ENCODE measurements around the gene TRDN.

The TRDN gene

DNA sequence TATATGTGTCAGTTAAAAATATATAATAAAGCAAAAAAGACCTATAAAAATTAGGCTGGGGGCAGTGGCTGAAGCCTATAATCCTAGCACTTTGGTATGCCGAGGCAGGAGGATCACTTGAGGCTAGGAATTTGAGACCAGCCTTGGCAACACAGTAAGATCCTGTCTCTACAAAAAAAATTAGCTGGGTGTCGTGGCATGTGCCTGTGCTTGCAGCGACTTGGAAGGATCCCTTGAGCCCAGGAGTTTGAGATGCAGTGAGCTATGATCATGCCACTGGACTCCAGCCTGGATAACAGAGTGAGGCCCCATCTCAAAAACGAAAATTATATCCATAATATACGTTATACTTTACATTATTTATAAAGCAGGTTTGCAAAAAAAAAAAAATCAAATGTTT is 20.7 kb downstream of the TRDN start:
- no peak overlapping the region for H3K4me3 ChIP-seq (ENCODE audit: low read length)
- DNase-seq (ENCODE audit: low read depth): no peak
- TF ChIP-seq, protein P1, sequence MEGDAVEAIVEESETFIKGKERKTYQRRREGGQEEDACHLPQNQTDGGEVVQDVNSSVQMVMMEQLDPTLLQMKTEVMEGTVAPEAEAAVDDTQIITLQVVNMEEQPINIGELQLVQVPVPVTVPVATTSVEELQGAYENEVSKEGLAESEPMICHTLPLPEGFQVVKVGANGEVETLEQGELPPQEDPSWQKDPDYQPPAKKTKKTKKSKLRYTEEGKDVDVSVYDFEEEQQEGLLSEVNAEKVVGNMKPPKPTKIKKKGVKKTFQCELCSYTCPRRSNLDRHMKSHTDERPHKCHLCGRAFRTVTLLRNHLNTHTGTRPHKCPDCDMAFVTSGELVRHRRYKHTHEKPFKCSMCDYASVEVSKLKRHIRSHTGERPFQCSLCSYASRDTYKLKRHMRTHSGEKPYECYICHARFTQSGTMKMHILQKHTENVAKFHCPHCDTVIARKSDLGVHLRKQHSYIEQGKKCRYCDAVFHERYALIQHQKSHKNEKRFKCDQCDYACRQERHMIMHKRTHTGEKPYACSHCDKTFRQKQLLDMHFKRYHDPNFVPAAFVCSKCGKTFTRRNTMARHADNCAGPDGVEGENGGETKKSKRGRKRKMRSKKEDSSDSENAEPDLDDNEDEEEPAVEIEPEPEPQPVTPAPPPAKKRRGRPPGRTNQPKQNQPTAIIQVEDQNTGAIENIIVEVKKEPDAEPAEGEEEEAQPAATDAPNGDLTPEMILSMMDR (conservative IDR thresholded peaks at IDR 0.05; ENCODE audit: low read length): no peak

DNA sequence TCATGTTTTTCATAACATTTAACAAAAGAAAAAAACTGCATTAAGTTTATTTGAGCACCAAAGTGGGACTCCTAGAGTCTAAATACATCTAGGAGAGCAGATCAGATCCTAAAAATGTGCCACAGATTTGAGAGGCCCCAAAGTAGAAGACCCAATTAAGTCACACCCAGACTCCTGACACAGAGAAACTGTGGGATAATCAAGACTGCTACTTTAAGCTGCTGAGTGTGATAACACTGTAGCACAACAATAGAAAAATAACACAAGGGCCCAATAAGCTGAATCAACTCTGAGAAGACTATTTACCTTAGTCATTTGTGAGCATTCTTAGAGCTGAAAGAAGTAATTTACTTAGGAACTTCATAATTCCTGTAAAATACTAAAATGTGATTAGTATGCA is 26.0 kb downstream of the TRDN start:
- TF ChIP-seq, protein P1 (conservative IDR thresholded peaks at IDR 0.05; ENCODE audit: low read length): no peak

DNA sequence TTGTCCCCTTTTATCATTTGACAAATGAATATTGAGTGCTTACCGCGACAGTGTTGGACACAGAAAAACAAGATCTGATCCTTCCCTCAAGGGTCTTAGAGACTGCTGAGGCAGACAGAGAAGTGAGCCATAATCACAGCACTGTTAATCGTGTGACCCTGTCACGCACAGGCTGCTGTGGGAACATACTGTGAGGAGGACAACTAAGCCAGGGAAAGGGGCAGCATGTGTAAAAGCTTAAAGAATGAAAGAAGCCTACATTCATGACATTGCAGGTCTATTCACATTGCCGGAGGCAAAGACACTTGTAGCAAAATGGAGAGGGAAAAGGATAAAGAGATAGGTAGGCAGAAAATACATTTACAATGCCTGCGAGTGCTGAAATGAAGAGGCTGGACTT is 32.7 kb downstream of the TRDN start:
- no peak overlapping the region for H3K4me3 ChIP-seq (ENCODE audit: low read length)
- DNase-seq (ENCODE audit: low read depth): no peak
- TF ChIP-seq, protein P1 (conservative IDR thresholded peaks at IDR 0.05; ENCODE audit: low read length): no peak

More for the DNA sequence above, 26.0 kb downstream of the TRDN start:
- no peak for DNase-seq (ENCODE audit: low read depth)
- H3K4me3 ChIP-seq (ENCODE audit: low read length): no peak overlapping the region

DNA sequence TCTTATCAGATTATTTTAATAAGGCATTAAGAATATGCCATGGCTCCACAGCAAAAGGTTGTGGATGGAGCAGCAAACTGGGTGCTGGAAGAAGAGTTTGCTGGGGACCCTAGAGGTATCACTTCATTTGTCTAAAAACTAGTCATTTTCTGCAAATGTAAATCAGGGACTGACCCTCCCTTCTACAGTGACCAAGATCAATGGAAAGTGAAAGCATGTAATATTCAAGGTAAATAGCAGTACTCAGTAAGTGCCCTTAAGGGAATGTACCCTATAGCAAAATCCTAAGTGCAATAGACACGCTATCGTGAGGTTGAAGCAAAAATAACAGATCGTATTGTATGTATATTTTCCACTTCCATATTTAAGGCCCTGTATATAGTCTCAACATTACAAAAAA is 38.7 kb downstream of the TRDN start:
- TF ChIP-seq, protein P1 (conservative IDR thresholded peaks at IDR 0.05; ENCODE audit: low read length): no peak
- DNase-seq (ENCODE audit: low read depth): no peak
- no peak overlapping the region for H3K4me3 ChIP-seq (ENCODE audit: low read length)

DNA sequence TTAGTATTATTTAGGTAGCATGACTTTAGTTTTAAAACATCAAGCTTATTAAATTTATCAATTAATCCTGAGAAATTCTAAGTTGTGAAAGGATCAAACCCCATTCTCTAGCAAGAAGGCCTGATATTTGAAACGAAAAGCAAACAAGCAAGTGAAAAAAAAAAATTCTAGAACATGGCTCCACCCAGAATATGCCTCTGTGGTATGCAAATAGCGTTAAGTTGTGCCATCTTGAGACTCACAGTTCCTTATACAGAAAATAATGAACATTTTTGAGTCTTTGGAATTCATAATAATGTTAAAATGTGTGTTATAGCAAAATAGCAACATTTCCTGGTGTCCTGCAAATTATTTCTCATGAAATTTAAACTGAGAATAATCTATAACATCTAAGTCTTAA is 42.0 kb downstream of the TRDN start:
- H3K4me3 ChIP-seq (ENCODE audit: low read length): no peak overlapping the region
- TF ChIP-seq, protein P1 (conservative IDR thresholded peaks at IDR 0.05; ENCODE audit: low read length): no peak
- DNase-seq (ENCODE audit: low read depth): no peak

DNA sequence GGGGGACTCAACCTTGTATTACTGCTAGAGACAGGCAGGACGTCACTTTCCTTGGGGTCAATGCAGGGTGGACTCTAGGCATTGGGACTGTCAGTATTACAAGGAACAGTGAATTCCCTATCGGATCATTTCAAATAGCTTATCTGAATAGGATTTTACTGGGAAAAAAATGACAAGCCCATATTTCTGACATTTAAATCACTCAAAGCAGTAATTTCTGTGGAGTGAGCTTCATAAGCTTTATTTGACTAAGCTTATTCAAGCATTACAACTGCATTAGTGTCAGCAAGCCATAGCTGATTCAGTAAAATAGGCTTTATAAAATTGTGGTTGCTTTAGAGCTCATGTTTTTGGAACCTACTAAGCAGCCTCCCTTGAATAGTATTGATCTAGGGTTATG is 44.3 kb downstream of the TRDN start:
- TF ChIP-seq, protein P1 (conservative IDR thresholded peaks at IDR 0.05; ENCODE audit: low read length): no peak
- H3K4me3 ChIP-seq (ENCODE audit: low read length): no peak overlapping the region
- no peak for DNase-seq (ENCODE audit: low read depth)

DNA sequence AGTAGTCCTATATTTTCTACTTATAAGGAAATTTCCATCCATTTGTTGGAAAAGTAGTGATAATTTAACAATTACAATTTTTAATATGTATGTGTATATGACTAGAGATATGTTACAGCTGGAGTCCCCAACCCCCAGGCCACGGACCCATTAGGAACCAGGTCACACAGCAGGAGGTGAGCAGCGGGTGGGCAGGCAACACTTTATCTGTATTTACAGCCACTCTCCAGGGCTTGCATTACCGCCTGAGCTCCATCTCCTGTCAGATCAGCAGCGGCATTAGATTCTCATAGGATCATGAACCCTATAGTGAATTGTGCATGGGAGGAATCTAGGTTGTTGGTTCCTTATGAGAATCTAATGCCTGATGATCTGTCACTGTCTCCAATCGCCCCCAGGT is 46.8 kb downstream of the TRDN start:
- no peak for DNase-seq (ENCODE audit: low read depth)
- H3K4me3 ChIP-seq (ENCODE audit: low read length): no peak overlapping the region
- TF ChIP-seq, protein P1 (conservative IDR thresholded peaks at IDR 0.05; ENCODE audit: low read length): no peak

All from AG10803 (cell line).